ENCODE measurements around the gene NELFE.

DNA sequence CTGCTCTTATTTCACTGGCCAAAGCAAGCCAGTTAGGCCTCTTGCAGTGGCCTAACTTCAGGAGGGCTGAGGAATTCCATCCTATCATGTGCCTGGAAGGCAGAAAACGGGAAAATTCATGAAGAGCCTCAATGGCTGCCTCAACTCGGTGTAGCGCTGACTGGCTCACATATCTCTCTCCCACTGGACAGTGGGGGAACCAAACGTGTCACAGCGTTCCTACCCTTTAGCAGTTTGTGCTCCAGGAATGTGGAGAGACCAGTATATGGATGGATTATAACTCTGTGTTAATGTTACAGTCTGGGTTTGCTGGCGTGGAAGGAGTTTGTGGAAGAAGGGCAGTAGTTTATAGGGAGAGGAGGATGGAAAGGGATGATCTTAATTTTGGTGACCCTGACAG is 43.0 kb downstream of the NELFE start:
- TF ChIP-seq POLR2A (IDR thresholded peaks at IDR 0.05) = no peak
- TF ChIP-seq, protein P1, sequence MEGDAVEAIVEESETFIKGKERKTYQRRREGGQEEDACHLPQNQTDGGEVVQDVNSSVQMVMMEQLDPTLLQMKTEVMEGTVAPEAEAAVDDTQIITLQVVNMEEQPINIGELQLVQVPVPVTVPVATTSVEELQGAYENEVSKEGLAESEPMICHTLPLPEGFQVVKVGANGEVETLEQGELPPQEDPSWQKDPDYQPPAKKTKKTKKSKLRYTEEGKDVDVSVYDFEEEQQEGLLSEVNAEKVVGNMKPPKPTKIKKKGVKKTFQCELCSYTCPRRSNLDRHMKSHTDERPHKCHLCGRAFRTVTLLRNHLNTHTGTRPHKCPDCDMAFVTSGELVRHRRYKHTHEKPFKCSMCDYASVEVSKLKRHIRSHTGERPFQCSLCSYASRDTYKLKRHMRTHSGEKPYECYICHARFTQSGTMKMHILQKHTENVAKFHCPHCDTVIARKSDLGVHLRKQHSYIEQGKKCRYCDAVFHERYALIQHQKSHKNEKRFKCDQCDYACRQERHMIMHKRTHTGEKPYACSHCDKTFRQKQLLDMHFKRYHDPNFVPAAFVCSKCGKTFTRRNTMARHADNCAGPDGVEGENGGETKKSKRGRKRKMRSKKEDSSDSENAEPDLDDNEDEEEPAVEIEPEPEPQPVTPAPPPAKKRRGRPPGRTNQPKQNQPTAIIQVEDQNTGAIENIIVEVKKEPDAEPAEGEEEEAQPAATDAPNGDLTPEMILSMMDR (IDR thresholded peaks at IDR 0.05) = no peak

Measured in Peyer's patch (tissue), 4 donors.